ENCODE data around the gene AGR2.

AGR2 gene

GRCh38 chr7:16812542-16813231, 7.9 kb upstream of the AGR2 start:
- no peak for DNase-seq

- no peak for DNase-seq
Measured at GRCh38 chr7:16811551-16811950, 6.8 kb upstream of the AGR2 start.

- DNase-seq: no peak
Measured at GRCh38 chr7:16810573-16810972, 5.8 kb upstream of the AGR2 start.

GRCh38 chr7:16810112-16810511, 5.3 kb upstream of the AGR2 start:
- DNase-seq: no peak

- no peak for DNase-seq
Measured at GRCh38 chr7:16805441-16805840, 642 bp upstream of the AGR2 start.

GRCh38 chr7:16803881-16804673, 722 bp downstream of the AGR2 start:
- DNase-seq: no peak

GRCh38 chr7:16803125-16803524, 1.7 kb downstream of the AGR2 start:
- DNase-seq: no peak

GRCh38 chr7:16801579-16801978, 3.2 kb downstream of the AGR2 start:
- no peak for DNase-seq

GRCh38 chr7:16801111-16801542, 3.7 kb downstream of the AGR2 start:
- DNase-seq: peak; percentile 12

GRCh38 chr7:16795624-16796023, 9.2 kb downstream of the AGR2 start:
- no peak for DNase-seq

GRCh38 chr7:16794986-16795385, 9.8 kb downstream of the AGR2 start:
- DNase-seq: no peak

- no peak for DNase-seq
Measured at GRCh38 chr7:16791905-16792698, 12.7 kb downstream of the AGR2 start.

GRCh38 chr7:16791071-16791470, 13.7 kb downstream of the AGR2 start:
- DNase-seq: no peak

- DNase-seq: no peak
Measured at GRCh38 chr7:16787127-16787526, 17.7 kb downstream of the AGR2 start.

GRCh38 chr7:16786257-16786656, 18.5 kb downstream of the AGR2 start:
- no peak for DNase-seq

- DNase-seq: no peak
Measured at GRCh38 chr7:16785846-16786245, 19.0 kb downstream of the AGR2 start.

- no peak for DNase-seq
Measured at GRCh38 chr7:16785321-16785720, 19.5 kb downstream of the AGR2 start.

GRCh38 chr7:16780596-16780995, 24.2 kb downstream of the AGR2 start:
- DNase-seq: no peak

GRCh38 chr7:16779051-16779450, 25.7 kb downstream of the AGR2 start:
- DNase-seq: no peak

- no peak for DNase-seq
Measured at GRCh38 chr7:16778476-16778875, 26.3 kb downstream of the AGR2 start.

GRCh38 chr7:16776053-16776452, 28.7 kb downstream of the AGR2 start:
- DNase-seq: no peak

- no peak for DNase-seq
Measured at GRCh38 chr7:16774986-16775385, 29.8 kb downstream of the AGR2 start.

GRCh38 chr7:16774294-16774693, 30.5 kb downstream of the AGR2 start:
- DNase-seq: no peak

GRCh38 chr7:16773884-16774283, 30.9 kb downstream of the AGR2 start:
- DNase-seq: no peak

Data from CD4-positive, alpha-beta T cell treated with Interleukin-4 for 4 hours (primary cell).